ENCODE results near the gene TMED9.

DNA sequence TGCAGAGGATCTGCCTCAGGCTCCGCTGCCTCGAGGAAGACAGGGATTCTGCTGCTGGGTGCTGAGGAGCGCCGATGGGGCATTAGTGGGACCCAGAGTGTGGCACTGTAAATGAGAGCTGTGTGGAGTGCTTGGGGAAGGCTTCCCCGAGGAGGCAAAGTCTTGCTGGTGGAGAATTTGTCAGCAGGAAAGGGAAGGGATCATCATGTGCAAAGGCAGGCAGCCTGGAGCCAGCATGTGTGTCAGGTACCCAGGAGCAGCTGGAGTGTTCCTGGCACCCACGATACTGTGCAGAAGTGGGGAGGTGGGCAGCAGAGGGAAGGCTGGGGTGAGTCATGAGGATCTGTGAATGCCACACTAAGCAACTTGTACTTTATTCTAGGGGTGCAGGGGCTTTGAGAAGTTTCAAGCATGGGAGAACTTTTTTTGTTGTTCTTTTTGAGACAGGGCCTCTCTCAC, 20.2 kb downstream of the TMED9 start:
- TF ChIP-seq, protein P1, sequence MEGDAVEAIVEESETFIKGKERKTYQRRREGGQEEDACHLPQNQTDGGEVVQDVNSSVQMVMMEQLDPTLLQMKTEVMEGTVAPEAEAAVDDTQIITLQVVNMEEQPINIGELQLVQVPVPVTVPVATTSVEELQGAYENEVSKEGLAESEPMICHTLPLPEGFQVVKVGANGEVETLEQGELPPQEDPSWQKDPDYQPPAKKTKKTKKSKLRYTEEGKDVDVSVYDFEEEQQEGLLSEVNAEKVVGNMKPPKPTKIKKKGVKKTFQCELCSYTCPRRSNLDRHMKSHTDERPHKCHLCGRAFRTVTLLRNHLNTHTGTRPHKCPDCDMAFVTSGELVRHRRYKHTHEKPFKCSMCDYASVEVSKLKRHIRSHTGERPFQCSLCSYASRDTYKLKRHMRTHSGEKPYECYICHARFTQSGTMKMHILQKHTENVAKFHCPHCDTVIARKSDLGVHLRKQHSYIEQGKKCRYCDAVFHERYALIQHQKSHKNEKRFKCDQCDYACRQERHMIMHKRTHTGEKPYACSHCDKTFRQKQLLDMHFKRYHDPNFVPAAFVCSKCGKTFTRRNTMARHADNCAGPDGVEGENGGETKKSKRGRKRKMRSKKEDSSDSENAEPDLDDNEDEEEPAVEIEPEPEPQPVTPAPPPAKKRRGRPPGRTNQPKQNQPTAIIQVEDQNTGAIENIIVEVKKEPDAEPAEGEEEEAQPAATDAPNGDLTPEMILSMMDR (IDR thresholded peaks at IDR 0.05): no peak
- no peak for TF ChIP-seq EP300 (IDR thresholded peaks at IDR 0.05)
